T47D (cell line): ENCODE results near the gene LRP8.

Experiments
- DNase-seq, 2 experiments: peaks; one replicate each; pipeline versions ENCODE4 v3.0.0 to v3.0.0-alpha.2; 2011 to 2012; ENCODE audit warnings: low read depth in 1 of 2, low spot score in 1 of 2
- JUND ChIP-seq: IDR thresholded peaks from 2 replicates; pipeline ENCODE4 v1.6.1; 2012; ENCODE audit warnings: low read depth
- in situ Hi-C: cut with HindIII; loops from 2 replicates; pipeline ENCODE4 v1.10.0; 2016; ENCODE audit warnings: low sequenced_read_pairs, low pct_unique_long_range_greater_than_20kb

The LRP8 gene

GRCh38 chr1:53352561-53352960, 24.7 kb upstream of the LRP8 start:
- in situ Hi-C loops = no loop called here
- TF ChIP-seq JUND = no peak
- DNase-seq = no peak

- DNase-seq = no peak
- in situ Hi-C loops = no loop called here
- no peak for TF ChIP-seq JUND
These were observed 23.2 kb upstream of the LRP8 start for GRCh38 chr1:53350853-53351767.

GRCh38 chr1:53349968-53350852, 22.3 kb upstream of the LRP8 start:
- DNase-seq = no peak
- no peak for TF ChIP-seq JUND
- in situ Hi-C loops = no loop called here

GRCh38 chr1:53349369-53349835, 21.5 kb upstream of the LRP8 start:
- in situ Hi-C loops = no loop called here
- DNase-seq = no peak
- TF ChIP-seq JUND = no peak

GRCh38 chr1:53348486-53349368, 20.9 kb upstream of the LRP8 start:
- TF ChIP-seq JUND = no peak
- in situ Hi-C loops = no loop called here
- no peak for DNase-seq

GRCh38 chr1:53346814-53347176, 18.9 kb upstream of the LRP8 start:
- DNase-seq = no peak
- in situ Hi-C loops = no loop called here
- no peak for TF ChIP-seq JUND

GRCh38 chr1:53345996-53346813, 18.3 kb upstream of the LRP8 start:
- in situ Hi-C loops = no loop called here
- TF ChIP-seq JUND = no peak
- DNase-seq = no peak

- no peak for TF ChIP-seq JUND
These were observed 17.3 kb upstream of the LRP8 start for GRCh38 chr1:53344921-53345838.

GRCh38 chr1:53343831-53344668, 16.2 kb upstream of the LRP8 start:
- no peak for TF ChIP-seq JUND
- peak in 1 of 2 experiments; percentile 36 for DNase-seq
- in situ Hi-C loops = no loop called here

More at GRCh38 chr1:53344921-53345838, 17.3 kb upstream of the LRP8 start:
- in situ Hi-C loops = no loop called here
- no peak for DNase-seq

- in situ Hi-C loops = no loop called here
- TF ChIP-seq JUND = no peak
These were observed 15.0 kb upstream of the LRP8 start for GRCh38 chr1:53342735-53343470.

More at GRCh38 chr1:53342735-53343470, 15.0 kb upstream of the LRP8 start:
- no peak for DNase-seq
